Measurements from ENCODE around the gene MTMR3.

MTMR3 gene

GRCh38 chr22:30004694-30005093 lies 121.7 kb downstream of the MTMR3 start:
- DNase-seq = no peak

- DNase-seq = peak; percentile 70
Measured at GRCh38 chr22:30005213-30005857, 122.4 kb downstream of the MTMR3 start.

DNA sequence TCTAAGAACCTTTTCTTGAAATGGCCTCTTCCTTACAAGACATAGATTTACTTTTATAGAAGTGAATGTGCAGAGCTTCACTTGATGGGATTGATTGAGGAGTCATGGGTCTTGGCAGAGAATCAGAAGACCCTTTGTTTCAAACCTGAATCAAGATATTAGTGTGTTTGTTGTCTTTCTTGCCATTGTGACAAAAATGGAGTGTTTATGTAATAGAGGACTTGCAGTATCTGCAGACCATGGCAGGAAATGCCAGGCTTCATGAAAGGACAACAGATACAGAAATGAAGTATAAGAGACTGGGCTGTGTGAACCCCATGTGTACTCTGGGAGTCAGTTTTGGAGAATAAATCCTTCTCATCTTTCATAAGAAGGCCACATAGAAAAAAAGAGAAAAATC lies 124.4 kb downstream of the MTMR3 start:
- DNase-seq = no peak

GRCh38 chr22:30008401-30008800 lies 125.4 kb downstream of the MTMR3 start:
- DNase-seq = no peak

DNA sequence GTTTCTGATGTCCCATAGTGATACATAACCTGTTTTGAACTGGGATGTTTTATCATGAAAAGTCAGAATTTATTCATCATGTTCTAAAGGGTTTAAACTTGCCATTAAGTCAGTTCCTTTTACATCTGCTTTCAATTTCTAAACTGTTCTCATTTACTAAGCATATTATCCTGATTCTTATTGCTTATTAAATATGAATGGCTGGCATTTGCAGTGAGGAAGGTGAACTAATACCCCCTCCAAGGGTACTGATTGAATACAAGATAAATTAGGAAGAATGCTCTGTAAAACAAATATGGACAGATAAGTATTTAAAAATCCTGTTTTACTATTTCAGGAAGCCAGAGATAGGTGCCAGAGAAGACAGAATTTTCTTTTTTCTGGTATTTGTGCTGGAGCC lies 126.5 kb downstream of the MTMR3 start:
- DNase-seq = no peak

DNA sequence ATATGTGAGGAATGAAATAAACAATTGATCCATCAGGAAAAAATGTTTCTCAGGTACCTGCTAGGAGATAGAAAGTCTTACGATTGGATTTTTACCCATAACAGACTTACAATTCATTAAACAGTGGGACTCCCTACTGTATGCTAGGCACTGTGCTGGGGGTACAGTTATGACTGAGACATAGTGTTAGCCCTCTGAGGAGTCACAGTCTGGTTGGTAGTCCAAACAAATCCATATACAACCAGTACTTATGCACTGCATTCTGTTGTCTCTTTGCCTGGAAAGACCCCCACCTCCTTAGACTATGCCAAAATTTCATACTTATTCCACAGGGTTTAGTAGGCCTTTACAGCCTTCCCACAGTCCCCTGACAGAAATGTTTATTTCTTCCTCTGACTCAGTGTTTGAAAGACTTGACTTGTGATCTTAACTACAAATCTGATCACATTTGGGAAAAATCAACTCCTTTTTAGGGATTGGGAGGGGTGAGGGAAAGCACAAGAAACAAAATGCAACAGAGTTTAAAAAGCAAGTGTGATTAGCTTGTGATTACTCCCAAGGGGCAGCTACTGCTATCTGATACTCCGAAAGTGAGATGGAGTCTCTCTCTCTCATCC lies 127.9 kb downstream of the MTMR3 start:
- no peak for DNase-seq

- DNase-seq = no peak
Measured at GRCh38 chr22:30013201-30013600, 130.2 kb downstream of the MTMR3 start.

DNA sequence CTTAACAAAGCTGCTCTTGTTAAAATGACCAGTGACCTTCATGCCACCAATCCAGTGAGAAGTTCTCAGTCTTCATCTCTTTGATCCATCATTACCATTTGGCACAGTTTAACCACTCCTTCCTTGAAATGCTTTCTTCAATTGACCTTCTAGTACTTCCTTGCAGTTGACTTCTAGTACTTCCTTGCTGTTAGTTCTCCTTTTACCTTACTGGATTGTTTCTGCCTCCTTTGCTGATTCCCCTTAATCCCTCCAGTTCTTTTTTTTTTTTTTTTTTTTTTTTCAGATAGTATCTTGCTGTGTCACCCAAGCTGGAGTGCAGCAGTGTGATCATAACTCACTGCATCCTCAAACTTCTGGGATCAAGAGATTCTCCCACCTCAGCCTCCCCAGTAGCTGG lies 131.3 kb downstream of the MTMR3 start:
- DNase-seq = no peak

DNA sequence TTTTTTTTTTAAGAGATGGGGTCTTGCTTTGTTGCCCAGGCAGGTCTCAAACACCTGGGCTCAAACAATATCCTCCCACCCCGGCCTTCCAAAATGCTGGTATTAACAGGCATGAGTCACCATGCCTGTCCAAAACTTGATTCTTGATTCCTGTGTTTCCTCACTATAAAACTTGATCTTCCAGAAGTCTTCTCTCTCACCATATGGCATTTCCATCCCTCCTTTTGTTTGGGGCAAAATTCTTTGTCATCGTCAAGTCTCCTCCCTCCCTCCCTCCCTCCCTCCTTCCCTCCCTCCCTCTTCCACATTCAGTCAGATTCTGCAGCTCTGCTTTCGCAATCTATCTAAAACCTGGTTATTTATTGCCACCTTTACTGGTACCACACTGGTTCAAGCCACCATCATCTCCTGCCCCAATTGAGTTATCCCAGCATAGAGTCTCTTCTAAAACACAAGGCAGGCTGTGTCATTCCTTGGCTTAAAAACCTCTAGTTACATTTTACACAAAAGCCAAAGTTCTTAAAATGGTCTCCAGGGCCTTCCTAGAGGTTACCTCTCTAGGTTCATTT lies 132.3 kb downstream of the MTMR3 start:
- DNase-seq = no peak

- DNase-seq = peak; percentile 70
Measured at GRCh38 chr22:30015846-30016245, 132.9 kb downstream of the MTMR3 start.

- DNase-seq = no peak
Measured at GRCh38 chr22:30016596-30016995, 133.6 kb downstream of the MTMR3 start.

DNA sequence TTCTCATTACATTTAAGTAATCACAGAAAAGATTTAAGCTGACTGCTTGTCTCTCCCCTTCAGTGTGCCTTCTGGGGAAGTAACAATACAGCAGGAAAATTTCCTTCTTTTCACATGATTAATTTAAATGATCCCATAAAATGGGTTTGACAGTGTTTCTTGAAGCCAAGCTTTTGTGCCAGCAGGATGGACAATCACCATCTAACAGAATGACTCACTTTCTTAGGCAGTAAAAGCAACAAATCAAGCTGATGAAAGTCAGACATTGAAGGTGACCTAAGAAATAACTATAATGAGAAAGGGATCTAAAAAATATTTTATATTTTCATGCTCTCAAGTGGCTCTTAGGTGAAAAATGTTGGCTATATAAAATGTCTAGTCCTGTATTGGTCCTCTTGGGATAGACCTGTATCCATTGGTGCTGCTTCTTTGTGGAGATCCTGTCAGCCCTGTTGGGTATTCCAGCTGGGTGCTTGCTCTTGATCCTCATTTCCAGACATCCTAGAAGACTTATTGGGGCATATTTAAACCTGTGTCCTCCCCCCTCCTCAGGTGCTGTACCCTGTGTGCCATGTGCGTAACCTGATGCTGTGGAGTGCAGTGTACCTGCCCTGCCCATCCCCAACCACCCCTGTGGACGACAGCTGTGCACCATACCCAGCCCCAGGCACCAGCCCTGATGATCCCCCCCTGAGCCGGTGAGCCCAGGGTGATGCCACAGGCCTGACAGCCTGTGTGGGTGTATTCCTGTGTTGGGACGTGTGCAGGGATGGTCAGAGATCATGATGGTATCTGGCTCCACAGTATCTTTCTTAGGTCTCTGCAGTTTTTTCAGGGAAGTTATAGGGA lies 134.6 kb downstream of the MTMR3 start:
- DNase-seq = peak; percentile 22

DNA sequence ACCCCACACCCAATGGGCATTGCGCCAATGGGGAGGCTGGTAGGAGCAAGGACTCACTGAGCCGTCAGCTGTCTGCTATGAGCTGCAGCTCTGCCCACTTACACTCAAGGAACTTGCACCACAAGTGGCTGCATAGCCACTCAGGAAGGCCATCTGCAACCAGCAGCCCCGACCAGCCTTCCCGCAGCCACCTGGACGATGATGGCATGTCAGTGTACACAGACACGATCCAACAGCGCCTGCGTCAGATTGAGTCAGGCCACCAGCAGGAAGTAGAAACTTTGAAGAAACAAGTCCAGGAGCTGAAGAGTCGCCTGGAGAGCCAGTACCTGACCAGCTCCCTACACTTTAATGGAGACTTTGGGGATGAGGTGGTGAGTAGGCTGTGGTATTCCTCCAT lies 137.5 kb downstream of the MTMR3 start:
- no peak for DNase-seq

- DNase-seq = no peak
Measured at GRCh38 chr22:30021338-30021737, 138.4 kb downstream of the MTMR3 start.

DNA sequence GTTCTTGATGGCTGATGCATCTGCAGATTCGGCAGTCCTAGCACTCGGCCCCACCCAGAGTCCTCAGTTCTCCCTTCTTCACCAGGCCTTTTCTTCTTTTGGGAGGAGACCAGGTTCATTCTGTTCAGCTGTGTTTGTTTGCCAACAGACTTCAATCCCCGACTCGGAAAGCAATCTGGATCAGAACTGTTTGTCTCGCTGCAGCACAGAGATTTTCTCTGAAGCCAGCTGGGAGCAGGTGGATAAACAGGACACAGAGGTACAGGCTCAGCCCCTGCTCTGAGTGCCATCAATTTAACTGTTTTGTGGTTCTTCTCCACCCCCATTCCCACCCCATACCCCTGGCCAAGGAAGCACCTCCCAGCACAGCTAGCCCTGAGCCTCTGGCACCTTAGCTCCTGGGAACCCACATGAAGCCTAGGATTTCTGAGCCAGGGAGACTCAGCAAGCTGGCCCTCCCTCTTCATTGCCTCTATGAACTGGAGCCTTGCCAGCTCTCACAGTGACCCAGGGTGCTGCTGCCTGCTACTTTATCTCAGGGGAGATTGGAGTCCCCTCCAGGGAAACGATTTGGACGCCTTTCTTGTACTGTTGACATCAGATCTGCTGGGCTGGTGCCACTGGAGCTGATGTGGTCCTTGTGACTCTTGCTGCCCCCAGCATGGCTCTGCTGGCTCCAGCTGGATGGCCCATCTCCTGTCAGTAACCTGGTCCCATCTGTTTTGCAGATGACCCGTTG lies 139.1 kb downstream of the MTMR3 start:
- no peak for DNase-seq

DNA sequence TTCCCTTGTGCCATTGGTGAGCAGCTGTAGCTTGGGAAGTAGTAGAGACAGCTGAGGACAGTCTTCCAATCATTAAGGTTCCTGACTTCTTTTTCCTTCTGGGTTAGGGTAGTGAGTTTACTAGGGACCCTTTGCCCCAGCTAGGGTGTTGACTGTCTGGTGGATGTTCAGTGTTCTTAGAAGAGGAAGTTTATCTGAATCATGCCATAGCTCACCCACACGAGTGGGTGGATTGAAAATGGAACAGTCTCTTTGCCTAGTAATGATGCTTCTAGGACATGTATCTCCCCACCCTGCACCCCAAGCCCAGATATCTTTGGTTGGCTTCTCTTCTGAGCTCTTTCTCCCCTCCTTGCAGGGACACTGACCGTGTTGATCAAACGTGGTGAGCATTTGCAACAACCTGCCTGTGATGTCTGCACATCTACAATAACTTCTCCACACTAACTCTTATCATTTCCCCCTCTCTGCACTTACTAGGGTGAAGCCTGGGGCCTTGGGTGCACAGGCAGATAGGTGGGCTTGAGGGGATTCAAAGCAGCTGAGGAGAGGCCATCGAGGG lies 140.2 kb downstream of the MTMR3 start:
- DNase-seq = no peak

DNA sequence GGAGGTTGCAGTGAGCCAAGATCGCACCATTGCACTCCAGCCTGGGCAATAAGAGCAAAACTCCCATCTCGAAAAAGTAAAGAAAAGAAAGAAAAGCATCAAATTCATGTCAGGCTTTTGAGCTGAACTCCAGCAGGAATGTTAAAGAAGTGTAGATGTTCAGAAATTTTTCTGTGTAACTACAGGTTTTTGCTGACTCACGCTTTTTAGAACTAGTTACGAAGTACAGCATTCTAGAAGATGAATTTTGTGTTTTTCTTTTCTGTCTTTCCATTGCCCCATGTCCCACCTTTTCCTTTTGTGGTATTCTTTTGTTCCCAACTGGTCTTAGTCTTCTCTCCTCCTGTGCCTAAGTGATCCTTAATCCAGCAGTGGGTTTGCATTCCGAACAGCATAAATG lies 141.3 kb downstream of the MTMR3 start:
- DNase-seq = no peak

DNA sequence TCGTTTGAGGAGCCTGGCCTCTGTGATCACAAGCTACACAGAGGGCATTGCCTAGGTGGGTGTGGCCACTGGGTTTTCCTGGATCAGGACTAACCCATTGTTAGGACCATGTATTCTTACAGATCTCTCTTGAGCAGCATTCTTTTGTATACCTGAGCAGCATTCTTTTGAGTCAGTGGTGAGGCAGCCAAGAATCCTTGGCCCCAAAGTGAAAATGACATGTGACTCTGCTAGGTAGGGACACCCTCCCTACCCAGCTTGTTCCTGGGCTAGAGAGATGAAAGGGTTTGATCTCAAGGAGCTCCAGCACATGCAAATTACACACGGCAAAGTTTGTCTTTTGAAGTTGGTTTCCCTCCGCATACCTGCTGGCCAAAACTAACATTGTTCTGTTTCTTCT lies 142.2 kb downstream of the MTMR3 start:
- no peak for DNase-seq

GRCh38 chr22:30026756-30027155 lies 143.8 kb downstream of the MTMR3 start:
- no peak for DNase-seq

- DNase-seq = no peak
Measured at GRCh38 chr22:30027169-30027568, 144.2 kb downstream of the MTMR3 start.

GRCh38 chr22:30027791-30028190 lies 144.8 kb downstream of the MTMR3 start:
- no peak for DNase-seq

DNA sequence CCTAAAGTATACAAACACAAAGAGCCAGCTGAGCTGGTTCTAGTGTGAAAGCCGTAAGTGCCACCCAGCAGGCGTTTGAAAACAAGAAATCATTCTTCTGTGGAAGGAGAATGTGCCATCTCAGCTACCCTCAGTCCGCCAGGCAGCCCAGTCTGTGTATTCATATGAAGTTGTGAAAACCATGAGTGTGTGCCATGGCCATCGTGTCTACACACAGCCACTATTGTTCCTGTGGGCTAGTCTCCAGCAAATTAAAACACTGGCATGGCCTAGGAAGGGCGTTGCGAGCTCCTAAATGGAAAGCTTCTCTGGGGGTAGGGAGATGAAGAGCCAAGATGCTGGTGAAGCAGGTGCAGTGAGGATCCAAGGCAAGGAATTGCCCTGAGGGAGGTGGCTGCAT lies 145.8 kb downstream of the MTMR3 start:
- DNase-seq = no peak

All from fibroblast of skin of back (primary cell).